Cardiac septum (tissue), 1 donor: ENCODE results near the gene WBP2. TPM values are rescaled to one million over a fixed set of nuclear protein-coding genes. Genes with fewer than 3 reads are reported as not detected.
A peak's percentile ranks its signal among the peaks of the same experiment; 100 is the strongest.
"Not testable (repeated sequence)": the region's sequence is repeated elsewhere in the genome, so short reads cannot be mapped to it uniquely, and the experiment has no call there.

Experiments
- DNase-seq: peaks from one replicate; pipeline ENCODE4 v3.0.0-alpha.2; 2020; ENCODE audit warnings: low spot score
- intact Hi-C: fragments of 100-400 bp; cut with DNase I; formaldehyde crosslinking; loops from one replicate; pipeline ENCODE4 v1.14.0; 2022
- total RNA-seq: library from RNA; stranded (reverse); fragmentation: NEBNext Ultra II Directional; extraction: Animal tissue kit (Norgen Biotek cat#: 25700); gene quantifications from one replicate; pipeline ENCODE4 v1.2.1, GENCODE V29; 2021
- donor health status: DM: no; HTN: no; CAD: no.

WBP2 gene
- total RNA-seq, 1 donor from 2014 or later = 129 TPM

DNA sequence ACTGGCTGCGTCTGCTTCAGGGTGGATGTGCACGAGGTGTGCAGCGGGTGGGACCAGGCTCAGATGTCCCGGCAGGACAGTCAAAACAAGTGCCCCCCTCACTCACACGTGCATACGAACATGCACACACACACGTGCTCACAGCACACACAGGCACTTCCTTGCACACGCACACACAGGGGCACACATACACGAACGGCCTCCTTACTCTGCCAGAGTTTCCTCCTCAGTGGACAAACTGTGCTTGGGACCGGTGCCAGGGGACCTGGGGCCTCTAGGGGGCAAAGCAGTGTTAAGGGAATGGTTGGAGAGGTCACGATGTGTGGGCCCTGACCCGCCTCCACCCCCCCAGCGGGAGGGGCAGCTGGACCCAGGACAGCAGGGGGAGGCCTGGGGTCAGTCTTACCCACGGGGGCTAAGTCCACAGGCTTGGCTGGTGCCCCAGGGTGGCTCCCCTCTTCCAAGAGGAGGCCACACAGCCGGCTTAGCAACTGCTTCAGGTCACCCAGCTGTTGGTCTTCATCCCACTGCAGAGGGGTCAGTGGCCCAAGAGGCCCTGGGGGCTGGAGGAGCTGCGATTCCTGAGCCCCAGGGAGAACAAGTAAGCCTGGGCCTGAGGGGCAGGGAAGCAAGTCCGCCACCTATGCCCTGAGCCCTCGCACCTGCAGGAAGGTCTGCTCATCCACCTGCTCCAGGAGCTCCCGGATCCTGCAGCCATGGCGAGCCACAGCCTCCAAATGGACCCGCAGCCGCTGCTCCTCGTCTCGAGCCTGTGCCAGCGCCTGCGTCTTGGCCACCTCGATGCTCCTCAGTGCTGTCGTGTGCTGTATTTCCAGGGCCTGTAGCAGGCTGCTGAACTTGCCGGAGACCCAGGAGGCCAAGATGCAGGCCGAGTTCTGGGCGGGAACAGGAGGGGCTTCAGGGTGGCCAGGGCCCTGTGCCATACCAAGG is 36.7 kb upstream of the WBP2 start:
- DNase-seq = no peak
- intact Hi-C loops = no loop called here

DNA sequence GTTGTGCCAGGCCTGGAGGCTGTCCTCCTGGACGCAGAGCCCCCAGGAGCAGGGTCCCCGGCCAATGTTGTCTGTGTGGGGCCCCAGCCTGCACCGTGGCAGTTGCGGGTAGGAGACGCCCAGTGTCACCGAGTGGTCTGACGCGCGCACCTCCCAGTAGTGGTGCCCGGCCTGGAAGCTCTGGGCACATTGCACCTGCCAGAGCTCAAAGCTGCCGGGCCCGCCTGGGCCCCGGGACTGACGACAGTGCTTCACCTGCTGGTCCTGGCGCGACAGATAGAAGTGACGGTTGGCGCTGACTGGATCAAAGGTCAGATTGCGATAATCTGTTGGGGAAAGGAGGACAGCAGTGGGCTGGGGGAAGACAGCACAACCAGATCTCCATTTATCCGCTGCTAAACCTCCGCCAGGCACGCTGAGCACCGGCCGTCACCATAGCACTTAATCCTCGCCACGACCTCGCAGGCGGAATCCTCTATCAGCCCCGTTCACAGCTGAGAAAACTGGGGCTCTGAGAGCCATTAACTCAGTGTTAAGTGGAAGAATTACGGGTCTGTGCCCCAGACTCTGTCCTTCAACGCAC is 36.0 kb upstream of the WBP2 start:
- intact Hi-C loops = no loop called here
- DNase-seq = no peak

DNA sequence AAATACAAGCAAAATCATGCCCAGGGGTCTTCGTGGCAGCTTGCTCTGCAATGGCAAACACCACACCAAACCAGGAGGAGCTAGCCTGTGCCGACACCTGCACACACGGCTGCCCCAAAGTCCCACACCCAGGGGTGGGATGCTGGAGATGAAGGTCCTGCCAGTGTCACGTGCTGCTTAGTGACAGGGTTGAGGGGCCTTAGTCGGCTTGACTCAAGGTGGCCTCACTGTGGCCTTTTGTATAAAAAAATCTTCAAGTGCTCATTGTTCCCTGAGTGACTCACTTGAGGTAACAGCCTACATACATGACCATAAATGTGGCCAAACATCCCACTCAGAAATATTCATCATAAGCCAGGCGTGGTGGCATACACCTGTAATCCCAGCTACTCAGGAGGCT is 34.3 kb upstream of the WBP2 start:
- DNase-seq = no peak

DNA sequence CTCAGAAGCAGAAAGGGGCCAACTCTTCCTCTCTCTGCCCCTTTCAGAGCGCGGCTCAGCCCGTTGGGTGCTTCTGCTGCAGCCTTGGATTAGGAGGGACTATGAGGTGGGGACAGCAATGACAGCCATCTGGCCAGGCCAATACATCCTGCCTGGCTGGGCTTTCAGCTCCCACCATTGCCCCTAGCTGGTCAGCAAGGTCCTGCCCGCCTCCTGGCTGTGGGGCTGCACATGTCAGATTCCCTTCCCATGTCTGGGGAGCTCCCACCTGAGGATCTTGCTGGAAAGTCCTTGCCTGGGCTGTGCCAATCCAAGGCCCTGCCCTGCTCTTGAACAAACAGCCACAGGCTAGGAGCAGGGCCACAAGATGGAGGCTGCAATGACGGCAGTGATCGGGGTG is 33.3 kb upstream of the WBP2 start:
- intact Hi-C loops = no loop called here
- DNase-seq = no peak

More for the DNA sequence above, 34.3 kb upstream of the WBP2 start:
- intact Hi-C loops = no loop called here

DNA sequence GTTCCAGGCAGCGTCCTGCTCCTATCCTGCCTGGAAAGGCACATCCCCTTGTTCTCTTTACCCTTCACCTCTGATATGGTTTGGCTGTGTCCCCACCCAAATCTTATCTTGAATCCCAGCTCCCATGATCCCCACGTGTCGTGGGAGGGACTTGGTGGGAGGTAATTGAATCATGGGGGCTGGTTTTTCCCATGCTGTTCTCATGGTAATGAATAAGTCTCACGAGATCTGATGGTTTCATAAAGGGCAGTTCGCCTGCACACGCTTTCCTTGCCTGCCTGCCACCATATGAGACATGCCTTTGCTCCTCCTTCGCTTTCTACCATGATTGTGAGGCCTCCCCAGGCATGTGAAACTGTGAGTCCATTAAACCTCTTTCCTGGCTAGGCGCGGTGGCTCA is 30.7 kb upstream of the WBP2 start:
- DNase-seq, intact Hi-C loops: not testable (repeated sequence)

DNA sequence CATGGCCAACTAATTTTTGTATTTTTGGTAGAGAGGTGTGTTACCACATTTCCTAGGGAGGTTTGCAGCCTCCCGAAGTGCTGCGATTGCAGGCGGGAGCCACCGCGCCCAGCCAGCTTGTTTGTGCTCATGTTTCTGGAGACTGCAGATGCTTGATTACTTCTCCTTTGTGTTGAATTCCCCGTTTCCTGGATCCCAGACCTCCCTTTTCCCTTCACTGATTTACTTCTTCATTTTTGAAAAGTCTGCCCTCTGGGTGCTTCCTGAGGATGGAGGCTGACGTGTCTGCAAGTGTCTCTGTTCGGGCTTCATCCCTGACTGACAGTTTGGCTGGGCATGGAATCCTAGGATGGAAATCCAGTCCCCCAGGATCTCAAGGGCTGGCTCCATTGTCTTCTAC is 30.3 kb upstream of the WBP2 start:
- intact Hi-C loops = no loop called here

DNA sequence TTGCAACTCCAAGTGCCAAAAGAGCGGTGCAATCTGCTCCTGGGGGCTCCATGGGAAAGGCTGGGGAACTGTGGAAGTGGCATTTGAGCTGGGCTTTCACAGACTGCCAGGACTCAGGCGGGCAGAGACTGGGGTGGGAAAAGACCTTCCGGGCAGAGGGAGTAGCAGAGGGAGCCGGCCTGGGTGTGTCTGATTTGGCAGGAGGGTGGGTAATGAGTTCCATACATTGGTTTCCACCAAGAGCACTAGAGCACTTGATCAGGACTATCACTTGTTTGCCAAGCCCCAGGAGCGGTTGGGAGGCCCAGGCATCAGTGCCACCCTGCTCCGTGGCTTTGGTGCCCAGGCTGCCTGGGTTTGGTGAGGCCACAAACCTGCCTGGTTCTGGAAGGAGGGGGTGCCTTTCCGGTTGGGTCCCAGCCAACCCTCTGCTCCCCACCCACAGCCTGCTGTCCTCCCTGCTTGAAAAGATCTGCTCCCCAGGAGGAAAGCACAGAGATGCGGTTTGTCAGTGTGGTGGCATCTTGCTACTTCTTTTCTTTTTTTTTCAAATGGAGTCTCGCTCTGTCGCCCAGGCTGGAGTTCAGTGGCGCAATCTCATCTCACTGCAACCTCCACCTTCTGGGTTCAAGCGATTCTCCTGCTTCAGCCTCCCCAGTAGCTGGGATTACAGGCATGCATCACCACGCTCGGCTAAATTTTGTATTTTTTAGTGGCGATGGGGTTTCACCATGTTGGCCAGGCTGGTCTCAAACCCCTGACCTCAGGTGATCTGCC is 26.7 kb upstream of the WBP2 start:
- DNase-seq = no peak
- intact Hi-C loops = no loop called here

More for the DNA sequence above, 30.3 kb upstream of the WBP2 start:
- DNase-seq = no peak

DNA sequence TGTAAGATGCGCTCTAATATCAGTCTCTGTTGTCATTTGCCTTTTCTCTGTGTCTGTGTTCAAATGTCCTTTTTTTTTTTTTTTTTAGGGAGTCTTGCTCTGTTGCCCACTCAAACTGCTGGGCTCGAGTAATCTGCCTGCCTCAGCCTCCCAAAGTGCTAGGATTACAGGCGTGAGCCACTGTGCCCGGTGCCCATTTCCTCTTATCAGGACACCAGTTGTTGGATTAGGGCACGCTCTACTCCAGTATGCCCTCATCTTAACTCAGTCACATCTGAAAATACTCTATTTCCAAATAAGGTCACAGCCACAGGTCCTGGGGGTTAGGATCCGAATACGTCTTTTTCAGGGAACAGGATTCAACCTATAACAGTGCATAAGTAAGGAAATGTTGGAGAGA is 25.1 kb upstream of the WBP2 start:
- intact Hi-C loops = no loop called here
- no peak for DNase-seq

DNA sequence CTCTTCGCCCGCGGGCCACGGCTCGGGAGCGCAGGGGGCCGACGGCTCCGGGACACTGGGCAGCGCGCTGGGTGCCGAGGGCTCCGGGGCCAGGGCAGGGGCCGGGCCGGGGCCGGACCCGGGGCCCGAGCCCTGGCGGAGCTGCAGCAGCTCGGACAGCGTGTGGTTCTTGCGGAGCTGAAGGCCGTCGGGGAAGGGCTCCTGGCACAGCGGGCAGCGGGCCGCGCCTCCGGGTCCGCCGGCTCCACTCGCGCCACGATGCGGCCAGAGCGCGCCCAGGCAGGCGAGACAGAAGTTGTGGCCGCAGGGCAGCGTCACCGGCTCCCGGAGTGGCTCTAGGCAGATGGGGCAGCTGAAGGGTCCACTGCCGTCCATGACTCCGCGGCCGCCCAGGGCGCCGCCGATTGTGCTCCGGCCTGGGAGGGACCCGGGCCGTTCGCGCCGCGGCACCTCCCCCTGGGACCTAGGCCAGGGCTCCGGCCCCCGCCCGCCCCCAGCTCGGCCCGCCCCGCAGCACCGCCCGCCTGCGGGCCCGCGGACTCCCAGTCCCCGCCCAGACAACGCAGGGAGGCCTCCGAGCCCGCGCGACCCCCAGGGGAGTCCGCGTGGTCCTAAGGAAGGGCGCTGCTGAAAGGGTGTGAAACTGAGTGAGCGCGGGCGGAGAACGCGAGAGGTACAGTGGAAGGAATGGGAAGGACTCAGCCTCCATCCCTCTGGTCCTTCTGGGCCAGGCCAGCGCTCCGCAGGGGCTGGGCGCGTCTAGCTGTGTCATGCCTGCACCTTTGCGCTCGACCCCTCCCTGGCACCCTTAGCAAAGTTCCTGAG is 23.3 kb upstream of the WBP2 start, which contains the start of gene TRIM47:
Gene TRIM47, minus strand, starts transcription at position 408 of the 825 bp plus-strand sequence. Its CDS starts 33 bp downstream, at position 375.
- DNase-seq = no peak
- intact Hi-C loops = no loop called here

DNA sequence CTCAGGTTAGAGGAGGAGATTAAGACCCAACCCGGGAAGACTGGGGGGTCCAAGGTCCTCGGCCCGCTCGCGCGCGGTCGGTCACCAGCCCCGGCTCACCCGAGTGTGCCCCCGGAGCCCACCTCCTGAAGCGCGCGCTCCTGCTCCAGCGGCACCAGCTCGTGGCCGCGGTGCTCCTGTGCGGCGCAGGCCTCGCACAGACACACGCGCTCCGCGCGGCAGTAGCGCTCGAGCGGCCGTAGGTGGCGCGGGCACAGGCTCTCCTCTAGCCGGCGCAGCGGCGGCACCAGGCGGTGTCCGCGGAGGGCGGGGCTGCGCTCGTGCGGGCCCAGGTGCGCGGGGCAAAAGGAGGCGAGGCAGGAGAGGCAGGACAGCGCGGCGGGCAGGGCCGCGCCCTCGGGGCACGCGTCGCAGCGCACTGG is 22.6 kb upstream of the WBP2 start:
- intact Hi-C loops = loop anchor here (1.0 to 2.0 kb wide), 4 partner anchors 19 to 93 kb away; partner anchors contain the start of genes TRIM65, UNK and WBP2
- no peak for DNase-seq

DNA sequence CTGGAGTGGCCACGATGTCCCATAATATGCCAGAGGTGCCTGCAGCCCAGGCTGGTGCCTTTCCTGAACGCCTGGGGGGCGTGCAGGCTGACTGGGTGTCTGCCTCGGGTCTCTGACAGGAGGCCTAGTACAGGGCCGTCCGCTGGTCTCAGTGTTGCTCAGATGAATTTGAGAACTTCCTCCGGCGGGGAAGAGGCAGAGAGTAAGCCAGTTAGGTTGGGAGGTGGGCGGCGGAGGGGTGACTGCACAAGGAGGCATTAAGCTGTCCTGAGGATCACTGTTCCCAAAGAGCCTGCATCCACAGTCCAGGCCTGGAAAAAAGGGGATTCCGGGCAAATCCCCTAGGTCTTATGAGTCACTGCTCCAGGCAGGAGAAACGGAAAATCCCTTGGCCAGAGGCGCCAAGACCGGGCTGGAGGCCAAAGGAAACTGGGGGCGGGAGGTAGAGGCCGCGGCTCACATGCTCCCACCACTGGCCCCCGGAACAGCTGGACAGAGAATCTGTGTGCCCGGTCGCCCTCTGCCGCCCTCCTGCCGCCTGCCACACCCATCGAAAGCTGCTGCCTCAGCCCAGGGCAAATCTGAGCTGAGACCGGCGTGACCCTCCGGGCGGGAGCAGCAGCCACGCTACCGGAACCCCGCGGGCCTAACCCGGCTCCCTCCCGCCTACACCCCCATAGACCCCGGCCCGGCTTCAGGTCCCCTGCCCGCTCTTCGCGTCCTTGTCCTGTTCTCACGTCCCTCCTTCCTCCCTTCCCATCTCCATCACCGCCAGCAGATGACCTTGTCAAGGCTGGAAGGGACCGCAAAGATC is 22.0 kb upstream of the WBP2 start:
- peak; percentile 97 for DNase-seq
- intact Hi-C loops = loop anchor here (1.0 to 2.0 kb wide), 4 partner anchors 19 to 93 kb away; partner anchors contain the start of genes TRIM65, UNK and WBP2

DNA sequence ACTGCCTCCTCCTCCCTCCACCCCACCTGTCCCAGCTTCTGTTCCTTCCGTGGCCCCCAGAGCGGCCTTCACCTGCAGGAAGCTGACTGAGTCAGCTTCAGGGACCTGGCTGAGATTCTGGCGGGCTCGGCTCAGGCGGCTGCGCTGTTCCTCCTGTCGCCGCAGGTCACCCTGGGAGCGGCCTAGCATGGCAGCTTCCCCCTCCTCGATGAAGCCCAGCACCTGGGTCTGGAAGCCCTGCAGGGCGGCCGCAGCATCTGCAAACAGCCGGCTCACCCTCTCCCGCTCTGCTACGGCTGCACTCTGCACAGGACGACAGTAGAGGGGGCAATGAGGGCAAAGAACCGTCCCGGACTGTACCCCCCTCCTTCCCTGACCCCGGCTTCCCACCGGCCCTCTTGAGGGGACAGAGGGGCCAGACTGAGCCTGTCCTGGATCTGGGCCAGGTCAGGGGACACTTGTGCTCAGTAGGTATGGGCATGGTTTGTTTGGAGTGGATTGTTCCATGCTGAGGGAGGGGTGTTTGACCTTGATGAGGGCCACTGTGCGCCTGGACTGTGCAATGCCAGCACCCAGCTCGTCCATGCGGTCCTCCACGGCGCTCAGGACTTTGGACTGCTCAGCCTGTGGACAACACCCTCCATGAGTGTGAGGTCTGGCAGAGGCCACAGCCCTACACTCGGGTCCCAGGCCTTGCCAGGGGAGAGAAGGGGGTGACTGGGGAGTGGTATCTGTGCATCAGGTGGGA is 21.2 kb upstream of the WBP2 start:
- no peak for DNase-seq
- intact Hi-C loops = loop anchor here (2.0 kb wide), 1 partner anchor 68 kb away; no protein-coding TSS in a partner anchor

DNA sequence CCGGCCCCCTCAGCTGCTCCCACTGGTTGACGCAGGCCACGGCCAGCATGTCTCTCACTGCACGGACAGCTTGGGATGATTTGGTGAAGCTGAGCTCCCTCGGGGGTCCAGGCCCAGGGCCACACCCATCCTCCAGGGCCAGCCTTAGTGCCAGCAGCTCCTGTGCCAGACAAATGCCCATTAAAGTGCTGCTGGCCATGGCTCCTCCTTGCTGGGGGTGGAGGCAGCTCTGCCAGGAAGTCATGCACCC is 20.7 kb upstream of the WBP2 start:
- intact Hi-C loops = loop anchor here (2.0 kb wide), 1 partner anchor 67 kb away; no protein-coding TSS in a partner anchor
- DNase-seq = no peak

DNA sequence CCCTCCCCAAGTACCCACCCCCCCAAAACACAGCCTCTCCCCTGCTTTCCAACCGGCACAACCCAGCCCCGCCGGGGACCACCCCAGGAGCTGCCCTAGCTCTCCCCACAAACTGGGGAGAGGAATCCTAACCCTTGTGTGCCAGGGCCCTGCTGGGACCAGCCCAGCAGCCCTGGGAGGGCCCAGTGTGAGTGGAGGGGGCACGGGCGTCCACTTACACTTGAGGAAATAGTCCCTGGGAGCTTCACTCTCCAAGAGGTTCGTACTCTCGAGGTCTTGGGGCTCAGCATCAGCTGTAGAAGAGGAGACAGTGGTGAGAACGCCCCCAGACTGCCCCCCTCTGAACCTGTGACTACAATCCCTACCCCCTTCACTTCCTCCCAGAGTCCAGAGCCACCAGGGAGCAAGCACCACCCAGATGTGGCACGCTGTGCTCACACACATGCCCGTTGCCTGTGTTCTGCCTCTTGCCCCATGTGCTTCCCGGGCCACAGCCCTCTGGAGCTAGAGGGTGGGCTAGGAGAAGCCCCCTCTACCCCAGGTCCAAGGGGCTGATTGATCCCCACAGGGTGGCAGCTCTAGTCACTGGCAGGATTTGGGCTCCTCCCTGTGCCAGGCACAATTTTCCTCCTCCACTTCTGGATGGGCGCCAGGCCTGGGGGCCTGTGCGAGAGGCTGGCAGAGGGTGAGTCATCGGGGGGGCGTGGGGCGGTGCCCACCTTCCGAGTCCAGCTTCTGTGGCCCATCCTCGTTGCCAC is 20.2 kb upstream of the WBP2 start:
- intact Hi-C loops = no loop called here
- DNase-seq = no peak

DNA sequence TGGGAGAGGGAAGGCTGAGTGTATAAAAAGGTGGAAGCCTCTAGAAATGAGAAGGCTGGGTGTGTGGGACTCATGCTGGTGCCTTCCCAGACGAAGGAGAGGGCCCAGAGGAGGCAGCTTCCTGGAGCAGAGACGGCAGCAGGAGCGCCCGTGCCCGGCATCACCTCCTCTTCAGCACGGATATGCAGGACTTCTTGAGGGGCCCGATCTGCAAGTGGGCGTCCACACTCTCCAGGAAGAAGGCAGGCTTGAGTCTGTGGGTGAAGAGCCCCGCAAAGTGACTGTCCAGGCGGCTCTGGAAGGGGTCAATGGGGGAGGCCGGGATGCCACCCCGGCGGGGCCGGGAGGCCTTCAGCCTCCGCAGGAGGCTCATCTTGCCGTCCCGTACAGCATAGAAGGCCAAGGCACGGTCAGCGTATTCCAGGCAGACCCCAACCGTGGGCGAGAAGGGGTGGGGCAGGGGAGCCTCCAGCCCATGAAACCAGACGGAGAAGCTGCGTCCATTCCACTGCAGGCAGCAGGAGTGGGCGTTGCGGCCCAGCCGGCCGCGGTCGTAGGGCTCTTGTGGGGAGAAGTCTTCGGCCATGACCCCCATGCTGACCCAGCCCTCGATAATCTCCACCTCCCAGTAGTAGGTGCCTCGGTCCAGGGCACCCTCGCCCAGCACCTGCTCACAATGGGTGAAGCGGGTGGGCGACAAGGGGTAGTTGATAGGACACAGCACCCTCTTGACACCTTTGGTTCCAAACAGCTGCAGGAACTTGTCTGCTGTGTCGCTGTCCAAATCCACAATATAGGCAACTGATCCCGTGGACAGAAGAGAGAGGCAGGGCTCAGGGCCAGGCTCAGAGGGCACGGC is 19.4 kb upstream of the WBP2 start:
- intact Hi-C loops = no loop called here
- DNase-seq = no peak
